Ovary (tissue), 3 donors: Measurements from ENCODE around the gene COL17A1.

Experiments
- CTCF ChIP-seq, 3 donors: fragments of 450-650 bp in 2 of 3; fragments of 200-600 bp in 1 of 3; IDR thresholded peaks; one replicate each; pipeline versions ENCODE4 v1.5.1 to v1.8.0; 2016 to 2022; ENCODE audit warnings: antibody characterized with exemption in 3 of 3, mild to moderate bottlenecking in 1 of 3
- POLR2A ChIP-seq: fragments of 450-650 bp; IDR thresholded peaks from one replicate; pipeline ENCODE4 v1.6.1; 2017; ENCODE audit warnings: antibody characterized with exemption, mild to moderate bottlenecking, moderate library complexity
- donor health status: DM: no; HTN: no; CAD: no.

GRCh38 chr10:103995134-103995533 lies 90.5 kb downstream of the COL17A1 start:
- TF ChIP-seq CTCF (IDR thresholded peaks at IDR 0.05), result no peak
- no peak for TF ChIP-seq POLR2A
